VCaP (cell line): ENCODE results near the gene ZNF710.

Experiments used
- H3K27ac ChIP-seq: fragments of 450-650 bp; 2 replicates; pipeline ENCODE4 v1.5.1; 2017
- TF ChIP-seq, protein P1 (sequence below): fragments of 450-650 bp; conservative IDR thresholded peaks from 2 replicates; pipeline ENCODE4 v1.5.1; 2017; ENCODE audit warnings: mild to moderate bottlenecking, moderate library complexity

ZNF710 gene

DNA sequence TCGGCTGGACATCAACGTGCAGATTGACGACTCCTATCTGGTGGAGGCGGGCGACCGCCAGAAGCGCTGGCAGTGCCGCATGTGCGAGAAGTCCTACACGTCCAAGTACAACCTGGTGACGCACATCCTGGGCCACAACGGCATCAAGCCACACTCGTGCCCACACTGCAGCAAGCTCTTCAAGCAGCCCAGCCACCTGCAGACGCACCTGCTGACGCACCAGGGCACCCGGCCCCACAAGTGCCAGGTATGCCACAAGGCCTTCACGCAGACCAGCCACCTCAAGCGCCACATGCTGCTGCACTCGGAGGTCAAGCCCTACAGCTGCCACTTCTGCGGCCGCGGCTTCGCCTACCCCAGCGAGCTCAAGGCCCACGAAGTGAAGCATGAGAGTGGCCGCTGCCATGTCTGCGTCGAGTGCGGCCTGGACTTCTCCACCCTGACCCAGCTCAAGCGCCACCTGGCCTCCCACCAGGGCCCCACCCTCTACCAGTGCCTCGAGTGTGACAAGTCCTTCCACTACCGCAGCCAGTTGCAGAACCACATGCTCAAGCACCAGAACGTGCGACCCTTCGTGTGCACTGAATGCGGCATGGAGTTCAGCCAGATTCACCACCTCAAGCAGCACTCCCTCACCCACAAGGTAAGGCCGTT, 67.0 kb downstream of the ZNF710 start:
- H3K27ac ChIP-seq, result no peak overlapping the region; the same call in 1 of the 2 replicates
- TF ChIP-seq, protein P1, sequence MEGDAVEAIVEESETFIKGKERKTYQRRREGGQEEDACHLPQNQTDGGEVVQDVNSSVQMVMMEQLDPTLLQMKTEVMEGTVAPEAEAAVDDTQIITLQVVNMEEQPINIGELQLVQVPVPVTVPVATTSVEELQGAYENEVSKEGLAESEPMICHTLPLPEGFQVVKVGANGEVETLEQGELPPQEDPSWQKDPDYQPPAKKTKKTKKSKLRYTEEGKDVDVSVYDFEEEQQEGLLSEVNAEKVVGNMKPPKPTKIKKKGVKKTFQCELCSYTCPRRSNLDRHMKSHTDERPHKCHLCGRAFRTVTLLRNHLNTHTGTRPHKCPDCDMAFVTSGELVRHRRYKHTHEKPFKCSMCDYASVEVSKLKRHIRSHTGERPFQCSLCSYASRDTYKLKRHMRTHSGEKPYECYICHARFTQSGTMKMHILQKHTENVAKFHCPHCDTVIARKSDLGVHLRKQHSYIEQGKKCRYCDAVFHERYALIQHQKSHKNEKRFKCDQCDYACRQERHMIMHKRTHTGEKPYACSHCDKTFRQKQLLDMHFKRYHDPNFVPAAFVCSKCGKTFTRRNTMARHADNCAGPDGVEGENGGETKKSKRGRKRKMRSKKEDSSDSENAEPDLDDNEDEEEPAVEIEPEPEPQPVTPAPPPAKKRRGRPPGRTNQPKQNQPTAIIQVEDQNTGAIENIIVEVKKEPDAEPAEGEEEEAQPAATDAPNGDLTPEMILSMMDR, result no peak

DNA sequence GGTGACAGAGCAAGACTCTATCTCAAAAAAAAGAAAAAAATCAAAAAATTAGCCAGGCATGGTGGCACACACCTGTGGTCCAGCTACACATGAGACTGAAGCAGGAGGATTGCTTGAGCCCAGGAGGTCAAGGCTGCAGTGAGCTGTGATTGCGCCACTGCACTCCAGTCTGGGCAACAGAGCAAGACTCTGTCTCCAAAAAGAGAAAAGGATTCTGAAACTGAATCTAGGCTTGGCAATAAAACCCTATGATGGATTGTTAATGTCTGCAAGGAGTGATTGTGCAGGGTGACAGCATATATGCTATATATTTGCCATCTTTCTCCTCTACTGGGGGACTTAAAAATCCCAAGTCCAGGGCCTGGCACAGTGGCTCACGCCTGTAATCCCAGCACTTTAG, 69.5 kb downstream of the ZNF710 start:
- peak overlapping the region; percentile 66 for H3K27ac ChIP-seq

DNA sequence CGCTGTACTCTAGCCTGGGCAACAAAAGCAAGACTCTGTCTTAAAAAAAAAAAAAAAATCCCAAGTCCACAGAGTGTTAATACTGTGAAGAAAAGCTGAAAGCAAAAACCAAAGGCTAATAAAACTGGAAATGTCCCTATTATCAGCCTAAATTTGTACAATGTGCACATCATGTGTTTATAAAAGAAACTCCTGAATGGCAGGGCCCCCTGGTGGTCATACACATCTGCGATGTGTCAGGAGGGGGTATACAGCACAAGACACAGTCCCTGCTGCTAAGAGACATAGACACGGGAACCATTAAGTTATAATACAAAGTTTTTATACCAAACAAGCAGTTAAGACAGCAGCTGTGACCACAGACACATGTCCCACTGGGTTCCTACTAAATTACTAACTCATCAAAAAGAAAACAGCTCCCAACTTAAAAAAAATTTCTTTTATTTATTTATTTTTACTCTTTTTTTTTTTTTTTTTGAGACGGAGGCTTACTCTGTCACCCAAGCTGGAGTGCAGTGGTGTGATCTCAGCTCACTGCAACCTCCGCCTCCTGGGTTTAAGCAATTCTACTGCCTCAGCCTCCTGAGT, 70.2 kb downstream of the ZNF710 start:
- H3K27ac ChIP-seq, result peak overlapping the region; percentile 66
- TF ChIP-seq, protein P1, result peak; percentile 96

DNA sequence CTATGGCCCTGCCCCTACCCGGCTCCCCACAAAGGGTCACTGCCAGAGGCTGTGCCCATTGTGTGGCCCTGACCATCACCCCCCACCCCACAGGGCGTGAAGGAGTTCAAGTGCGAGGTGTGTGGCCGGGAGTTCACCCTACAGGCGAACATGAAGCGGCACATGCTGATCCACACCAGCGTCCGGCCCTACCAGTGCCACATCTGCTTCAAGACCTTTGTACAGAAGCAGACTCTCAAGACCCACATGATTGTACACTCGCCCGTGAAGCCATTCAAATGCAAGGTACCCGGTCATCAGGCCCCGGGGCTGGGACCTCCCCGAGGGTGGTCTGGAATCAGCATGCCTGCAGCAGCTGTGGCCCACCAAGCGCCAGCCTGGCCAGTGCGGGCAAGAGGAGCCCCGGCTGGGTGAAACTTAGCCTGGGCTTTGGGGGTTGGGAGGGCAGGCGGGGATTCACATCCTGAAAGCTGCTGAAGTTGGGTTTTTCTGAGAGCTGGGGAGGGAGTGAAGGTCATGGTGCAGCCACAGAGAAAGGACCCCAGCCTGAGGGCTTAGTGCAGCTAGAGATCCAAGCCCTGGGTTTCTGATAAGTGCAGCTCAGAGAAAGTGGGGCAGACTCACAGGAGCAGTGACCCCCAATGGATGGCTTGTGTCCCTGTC, 72.0 kb downstream of the ZNF710 start:
- TF ChIP-seq, protein P1, result no peak
- H3K27ac ChIP-seq, result peak overlapping the region; percentile 6; the same call in 1 of the 2 replicates

DNA sequence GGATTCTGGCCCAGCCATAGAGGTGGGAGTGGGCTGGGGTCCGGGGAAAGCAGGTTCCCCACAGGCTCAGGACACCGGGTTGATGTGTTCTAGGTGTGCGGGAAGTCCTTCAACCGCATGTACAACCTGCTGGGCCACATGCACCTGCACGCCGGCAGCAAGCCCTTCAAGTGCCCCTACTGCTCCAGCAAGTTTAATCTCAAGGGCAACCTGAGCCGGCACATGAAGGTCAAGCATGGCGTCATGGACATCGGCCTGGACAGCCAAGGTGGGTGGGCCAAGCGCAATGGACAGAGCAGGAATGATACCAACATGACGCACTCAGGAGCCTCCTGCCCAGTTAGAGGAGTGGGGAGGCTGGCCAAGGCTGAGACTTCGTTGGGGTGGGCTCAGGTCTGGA, 72.9 kb downstream of the ZNF710 start:
- TF ChIP-seq, protein P1, result no peak
- H3K27ac ChIP-seq, result peak overlapping the region; percentile 6; the same call in 1 of the 2 replicates

DNA sequence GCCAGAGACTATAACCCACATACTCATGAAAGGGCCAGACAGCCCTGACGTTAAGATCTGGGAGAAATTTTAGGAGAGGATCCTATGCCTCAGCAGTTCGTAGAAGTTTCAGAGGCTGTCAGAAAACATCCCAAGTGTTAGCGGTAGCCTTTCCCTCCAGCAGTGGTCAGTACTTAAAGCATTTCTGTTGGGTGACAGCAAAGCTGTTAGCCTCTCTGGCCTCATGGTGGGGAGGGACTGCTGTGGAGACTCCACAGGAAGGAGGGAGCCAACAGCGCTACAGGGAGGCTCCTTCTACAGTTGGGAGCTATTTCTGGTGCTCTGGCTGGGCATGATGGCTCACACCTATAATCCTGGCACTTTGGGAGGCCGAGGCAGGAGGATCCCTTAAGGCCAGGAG, 73.8 kb downstream of the ZNF710 start:
- TF ChIP-seq, protein P1, result no peak
- H3K27ac ChIP-seq, result peak overlapping the region; percentile 28

DNA sequence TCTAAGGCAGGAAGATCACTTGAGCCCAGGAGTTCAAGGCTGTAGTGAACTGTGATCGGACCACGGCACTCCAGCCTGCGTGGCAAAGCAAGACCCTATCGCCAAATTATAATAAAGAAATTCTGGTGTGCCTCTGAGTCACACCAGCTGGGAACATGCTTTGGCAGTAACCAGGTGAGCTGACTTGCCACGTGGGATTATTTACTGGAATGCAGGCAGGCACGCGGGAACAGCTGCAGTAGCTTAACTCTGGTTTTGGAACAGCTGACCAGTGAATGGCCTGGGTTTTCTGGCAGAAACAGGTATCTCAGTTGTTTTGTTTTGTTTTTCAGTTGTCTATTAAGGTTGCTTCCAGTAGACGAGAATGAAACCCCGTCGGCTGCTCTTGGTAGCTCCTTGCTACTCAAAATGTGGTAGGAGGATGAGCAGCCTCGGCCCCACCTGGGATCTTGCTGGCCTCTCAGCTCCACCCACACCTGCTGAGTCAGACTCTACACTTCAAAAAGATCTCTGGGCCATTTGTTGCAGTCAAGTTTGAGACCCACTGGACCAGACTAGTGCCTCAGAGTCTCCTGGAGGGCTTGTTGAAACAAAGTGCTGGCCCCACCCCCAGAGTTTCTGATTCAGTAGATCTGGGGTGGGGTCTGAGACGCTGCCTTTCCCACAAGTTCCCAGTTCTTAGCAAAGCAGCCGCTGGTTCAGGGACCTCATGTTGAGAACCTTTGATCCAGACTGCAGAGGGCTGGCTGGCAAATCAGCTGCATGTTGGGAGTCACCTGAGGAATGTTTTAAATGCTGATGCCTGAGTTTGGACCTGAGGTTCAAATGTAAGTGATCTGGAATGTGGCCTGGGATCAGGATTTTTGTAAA, 74.5 kb downstream of the ZNF710 start:
- H3K27ac ChIP-seq, result peak overlapping the region; percentile 28
- TF ChIP-seq, protein P1, result no peak
